SKM-1 (cell line): ENCODE data around the gene NINJ1.
A peak's percentile ranks its signal among the peaks of the same experiment; 100 is the strongest.
"Not testable (repeated sequence)": the region's sequence is repeated elsewhere in the genome, so short reads cannot be mapped to it uniquely, and the experiment has no call there.

Source experiments
- DNase-seq: peaks from one replicate; lab custom pipeline; 2025; ENCODE audit not compliant: unreplicated experiment; lab: John Stamatoyannopoulos, UW

The NINJ1 gene

DNA sequence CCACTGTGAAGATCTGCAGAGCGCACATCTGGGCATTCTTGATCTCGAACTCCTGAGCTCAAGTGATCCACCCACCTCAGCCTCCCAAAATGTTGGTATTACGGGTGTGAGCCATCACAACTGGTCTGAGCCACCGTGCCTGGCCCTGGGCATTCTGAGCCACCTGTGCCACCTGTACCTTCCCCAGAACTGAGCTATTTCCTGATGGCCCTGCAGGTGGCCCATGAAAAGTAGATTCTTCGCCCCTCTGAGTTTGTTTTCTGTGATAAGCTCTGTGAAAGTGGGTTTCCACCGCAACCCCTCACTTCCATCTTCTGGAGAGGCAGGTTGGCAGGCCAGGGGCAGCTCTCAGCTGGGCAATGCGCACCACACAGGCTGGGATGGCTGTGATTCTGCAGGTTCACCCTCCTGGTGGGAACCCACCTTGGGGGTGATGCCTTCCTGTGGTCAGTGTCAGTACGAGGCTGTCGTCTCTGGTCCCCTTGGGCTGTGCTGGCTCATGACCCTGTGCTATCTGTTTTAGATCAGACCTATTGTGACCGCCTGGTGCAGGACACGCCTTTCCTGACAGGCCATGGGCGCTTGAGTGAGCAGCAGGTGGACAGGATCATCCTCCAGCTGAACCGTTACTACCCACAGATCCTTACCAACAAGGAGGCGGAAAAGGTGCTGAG, 26.8 kb downstream of the NINJ1 start:
- DNase-seq: no peak

DNA sequence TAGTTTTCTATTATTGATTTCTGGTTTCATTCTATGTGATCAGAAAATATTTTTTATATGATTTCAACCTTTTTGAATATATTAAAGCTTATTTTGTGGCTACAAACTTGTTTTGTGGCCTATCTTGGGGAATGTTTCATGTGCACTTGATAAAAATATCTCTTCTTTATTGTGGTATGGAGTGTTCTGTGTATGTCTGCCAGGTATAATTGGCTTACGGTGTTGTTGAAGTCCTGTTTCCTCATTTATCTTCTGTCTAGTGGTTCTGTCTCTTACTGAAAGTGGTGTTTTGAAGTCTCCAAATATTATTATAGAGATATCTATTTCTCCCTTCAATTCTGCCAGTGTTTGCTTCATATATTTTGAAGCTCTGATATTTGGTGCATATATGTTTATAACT, 28.4 kb downstream of the NINJ1 start:
- DNase-seq: no peak

DNA sequence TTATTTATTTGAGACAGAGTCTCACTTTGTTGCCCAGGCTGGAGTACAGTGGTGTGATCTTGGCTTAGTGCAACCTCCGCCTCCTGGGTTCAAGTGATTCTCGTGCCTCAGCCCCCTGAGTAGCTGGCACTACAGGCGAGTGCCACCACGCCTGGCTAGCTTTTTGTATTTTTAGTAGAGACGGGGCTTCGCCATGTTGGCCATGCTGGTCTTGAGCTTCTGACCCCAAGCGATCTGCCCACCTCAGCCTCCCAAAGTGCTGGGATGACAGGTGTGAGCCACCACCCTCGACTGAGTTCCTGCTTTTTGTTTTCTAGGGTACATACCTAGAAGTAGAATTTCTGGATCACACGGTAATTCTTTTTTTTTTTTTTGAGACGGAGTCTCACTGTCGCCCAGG, 33.0 kb downstream of the NINJ1 start:
- not testable (repeated sequence) for DNase-seq

DNA sequence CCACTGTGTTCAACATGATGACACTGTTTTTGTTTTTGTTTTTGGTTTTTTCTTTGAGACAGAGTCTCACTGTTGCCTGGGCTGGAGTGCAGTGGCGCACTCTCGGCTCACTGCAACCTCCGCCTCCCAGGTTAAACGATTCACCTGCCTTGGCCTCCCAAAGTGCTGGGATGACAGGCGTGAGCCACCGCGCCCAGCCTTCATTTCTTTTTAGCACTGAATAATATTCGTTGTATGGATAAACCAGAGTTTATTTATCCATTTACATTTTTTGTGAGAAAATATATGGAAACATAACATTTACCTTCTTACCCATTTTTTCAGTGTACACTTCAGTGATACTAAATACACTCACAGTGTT, 33.8 kb downstream of the NINJ1 start:
- no peak for DNase-seq

DNA sequence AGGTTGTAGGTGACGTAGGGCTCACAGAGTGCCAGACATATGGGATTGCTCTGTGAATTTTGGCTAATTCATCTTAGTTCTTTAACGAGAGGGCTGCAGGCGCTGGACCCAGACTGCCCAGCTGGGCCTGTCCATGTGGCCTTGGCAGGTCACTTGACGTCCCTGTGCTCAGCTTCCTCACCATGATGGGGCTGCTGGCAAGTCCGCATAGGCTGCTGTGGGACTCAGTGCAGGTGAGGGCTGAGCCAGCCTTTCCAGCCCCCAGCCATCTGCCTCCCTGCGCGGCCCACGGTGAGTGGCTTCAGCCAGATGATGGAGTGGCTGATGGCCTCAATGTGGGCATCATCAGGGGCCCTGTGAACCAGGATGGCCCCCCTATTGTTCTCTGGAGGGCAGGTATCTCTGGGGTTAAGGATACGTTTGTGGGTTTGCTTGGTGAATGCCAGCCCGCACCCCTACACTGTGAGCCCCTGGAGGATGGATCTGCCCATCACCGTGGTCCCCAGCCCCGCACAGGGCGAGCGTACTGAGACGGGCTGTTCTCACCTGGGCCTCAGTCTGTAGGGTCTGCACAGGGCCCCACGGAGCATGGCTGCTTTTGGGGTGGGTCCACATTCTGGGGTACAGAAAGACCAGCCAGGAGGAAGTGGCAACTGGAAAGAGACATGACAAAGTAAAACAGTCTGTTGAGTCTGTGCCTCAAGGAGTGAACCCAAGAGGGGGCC, 34.3 kb downstream of the NINJ1 start:
- DNase-seq: no peak

DNA sequence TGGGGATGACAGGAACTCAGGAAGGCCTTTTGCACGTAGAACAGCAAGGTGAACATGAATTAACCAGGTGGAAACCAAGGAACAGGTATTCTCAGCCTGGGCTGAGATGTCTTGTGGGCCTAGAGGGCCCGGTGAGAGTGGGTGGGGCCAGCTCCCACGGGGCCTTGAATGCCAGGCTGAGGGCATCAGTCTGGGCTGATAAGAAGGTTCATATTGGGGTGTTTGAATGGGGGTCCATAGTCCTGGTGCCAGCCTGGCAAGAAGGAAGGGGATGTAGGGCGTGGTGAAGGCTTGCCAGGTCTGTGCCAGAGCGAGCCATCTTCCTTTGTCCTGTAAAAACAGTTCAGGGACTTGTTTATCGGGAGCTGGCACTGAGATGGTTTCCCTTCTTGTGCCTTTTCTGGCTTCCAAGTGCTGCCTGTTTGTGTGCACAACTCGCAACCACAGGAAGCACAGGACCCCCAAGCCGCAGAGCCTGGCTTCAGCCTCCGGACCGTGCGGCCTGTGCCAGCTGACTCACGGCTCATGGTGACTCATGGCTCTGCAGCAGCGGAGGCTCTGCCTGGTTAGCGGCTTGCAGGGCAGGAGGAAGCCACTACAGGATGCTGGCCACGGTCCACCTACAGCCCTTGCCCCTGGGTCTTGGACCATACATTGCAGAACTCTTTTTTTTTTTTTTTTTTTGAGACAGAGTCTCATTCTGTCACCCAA, 35.7 kb downstream of the NINJ1 start:
- no peak for DNase-seq

DNA sequence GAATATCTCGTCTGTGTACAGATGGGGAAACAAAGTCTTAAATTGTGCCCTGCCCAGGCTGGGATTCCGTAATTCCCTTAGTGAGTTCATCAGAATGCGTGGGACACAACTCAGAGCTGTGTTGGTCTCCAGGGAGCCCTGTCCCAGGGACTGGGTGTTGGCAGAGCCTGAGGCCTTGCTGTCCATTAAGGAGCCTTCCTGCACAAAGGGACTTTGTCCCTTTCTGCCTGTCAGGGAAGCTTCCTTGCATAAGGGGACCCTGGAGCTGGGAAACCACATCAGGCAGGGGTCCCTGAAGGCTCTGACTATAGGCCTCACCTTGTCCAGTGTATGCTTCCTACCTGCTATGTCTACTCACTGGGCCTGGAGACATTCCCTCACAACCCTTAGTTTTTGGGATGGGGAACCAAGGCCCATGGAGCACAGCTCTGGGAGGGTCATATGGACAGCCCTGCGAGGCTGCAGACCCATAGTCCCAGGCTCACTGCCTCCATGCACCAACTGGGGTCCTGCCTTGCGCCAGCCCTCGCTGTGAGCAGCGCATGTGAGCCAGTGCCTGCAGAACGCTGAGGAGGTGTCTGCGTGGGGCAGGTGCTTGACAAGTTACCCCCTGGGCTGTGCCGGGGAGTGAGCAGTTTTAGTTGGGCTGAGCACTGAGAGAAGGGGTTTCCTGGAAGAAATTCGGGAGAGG, 36.4 kb downstream of the NINJ1 start:
- no peak for DNase-seq

DNA sequence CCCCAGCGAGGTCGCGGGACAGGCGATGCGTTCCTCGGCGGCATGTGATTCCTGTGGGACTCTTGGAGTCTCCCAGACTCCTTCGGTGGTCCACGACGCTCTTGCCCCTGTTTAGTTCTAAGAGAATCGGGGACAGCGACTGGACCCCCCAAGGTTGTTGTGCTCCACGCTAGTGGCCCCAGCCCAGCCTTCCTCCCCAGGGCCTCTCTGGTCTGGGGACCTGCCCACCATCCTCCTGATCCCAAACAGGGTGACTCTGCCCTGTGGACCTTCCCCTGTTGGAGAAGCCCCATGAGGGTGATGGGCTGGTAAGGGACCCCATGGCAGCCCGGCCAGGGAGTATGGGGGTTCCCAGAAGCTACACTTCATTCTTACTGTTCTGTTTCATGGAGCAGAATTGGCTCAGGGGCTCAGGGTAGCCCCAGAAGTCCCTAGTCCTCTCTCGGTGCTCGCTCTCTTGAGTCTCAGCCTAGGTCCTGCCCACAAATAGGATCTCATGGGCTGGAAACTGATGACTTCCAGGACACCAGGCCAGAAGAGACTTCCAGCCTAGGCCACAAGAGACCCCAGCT, 37.2 kb downstream of the NINJ1 start:
- DNase-seq: no peak

DNA sequence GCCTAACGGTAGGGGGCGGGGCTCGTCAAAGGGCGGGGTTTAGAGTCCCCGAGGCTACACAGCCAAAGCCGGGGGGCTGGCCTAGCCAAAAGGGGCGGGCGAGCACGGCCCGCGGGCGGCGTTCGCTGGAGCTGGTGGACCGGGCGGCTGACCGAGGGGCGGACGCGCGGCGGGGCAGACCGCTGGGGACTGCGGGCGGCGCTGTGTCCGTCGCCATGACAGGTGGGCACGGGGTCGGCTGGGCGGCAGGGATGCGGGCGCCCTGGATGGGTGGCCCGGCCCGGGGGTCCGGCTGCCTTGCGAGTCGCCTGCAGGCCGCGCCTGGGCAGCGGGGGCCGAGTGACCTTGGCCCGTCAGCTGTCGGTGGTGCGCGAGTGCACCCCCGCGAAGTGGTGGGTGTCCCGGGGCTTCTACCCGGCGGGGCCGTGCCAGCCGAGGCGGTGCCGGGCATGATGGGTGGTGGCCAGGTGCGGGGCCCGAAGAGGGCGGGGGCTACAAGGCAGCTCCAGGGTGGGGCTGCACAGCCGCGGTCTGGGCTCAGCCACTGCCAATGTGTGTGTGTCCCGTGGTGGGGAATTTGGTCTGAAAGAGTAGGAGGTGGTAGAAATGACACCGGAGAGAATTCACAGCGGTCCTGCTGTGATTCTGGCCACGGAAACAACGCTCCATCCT, 37.8 kb downstream of the NINJ1 start, which contains the start of gene CARD19:
TSS of gene CARD19 (plus strand) at position 87 of the 672 bp plus-strand sequence. CDS start at position 216, 129 bp downstream.
- DNase-seq: no peak

DNA sequence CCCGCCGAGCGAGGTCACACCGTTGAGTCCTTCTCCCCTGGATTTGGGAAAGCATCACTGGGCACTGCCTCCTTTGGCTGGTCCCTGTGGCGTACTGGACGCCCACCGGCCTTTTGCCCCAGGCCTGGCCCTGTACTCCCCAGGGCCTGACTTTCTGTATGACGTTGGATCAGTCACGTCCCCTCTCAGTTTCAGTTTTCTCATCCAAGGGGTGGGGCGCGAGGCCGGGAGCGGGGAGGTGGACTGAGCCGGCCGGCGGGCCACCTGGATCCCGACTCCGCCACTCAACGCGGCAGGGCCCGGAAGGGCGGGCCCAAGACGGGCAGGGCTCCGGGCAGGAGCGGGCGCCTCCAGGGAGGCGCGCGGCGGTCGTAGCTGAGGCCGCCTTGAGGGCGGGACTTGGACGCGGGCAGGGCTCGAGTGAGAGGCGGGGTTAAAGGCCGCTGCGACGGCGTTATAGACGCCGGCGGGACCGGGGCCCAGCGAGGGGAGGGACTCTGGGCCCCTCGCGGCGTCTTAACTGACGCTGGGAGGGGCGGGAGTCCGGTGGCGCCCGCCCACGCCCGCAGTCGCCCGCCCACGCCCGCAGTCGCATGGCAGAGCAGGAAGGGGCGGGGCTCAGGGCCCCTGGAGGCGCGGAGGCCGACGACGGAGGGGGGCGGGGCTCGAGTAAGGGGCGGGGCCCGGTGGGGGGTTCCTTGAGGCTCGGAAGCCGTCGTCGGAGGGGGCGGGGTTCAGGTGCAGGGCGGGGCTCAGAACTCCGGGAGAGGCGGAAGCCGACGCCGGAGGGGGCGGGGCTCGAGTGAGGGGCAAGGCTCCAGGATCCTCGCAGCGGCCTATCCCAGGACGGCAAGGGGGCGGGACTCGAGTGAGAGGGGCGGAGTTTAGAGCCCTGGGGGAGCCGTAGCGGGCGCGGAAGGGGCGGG, 38.6 kb downstream of the NINJ1 start:
- DNase-seq: peak; percentile 76

DNA sequence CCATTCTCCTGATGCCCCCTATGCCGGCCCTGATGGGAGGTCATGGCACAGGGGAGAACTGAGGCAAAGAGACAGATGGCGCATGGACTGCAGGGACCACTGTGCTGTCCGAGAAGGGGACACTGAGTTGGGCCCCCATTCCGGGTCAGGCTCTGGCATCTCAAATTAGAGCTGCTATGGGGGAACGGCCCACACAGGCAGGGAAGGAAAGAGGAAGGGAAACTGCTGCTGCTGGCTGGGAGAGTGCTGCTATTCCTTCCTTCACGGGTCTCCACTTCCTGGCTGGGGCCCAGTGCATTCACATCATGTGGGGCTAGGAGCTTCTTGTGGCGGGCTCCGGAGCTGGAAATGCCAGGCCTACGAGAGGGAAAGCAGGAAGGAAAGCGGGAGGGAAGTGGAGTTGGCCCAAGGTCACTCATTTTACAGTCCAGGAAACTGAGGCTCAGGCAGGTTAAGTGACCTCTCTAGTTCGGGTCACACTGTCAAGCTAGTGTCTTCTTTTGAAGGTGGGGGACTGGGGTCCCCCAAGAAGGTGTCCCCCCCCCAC, 39.3 kb downstream of the NINJ1 start:
- no peak for DNase-seq

DNA sequence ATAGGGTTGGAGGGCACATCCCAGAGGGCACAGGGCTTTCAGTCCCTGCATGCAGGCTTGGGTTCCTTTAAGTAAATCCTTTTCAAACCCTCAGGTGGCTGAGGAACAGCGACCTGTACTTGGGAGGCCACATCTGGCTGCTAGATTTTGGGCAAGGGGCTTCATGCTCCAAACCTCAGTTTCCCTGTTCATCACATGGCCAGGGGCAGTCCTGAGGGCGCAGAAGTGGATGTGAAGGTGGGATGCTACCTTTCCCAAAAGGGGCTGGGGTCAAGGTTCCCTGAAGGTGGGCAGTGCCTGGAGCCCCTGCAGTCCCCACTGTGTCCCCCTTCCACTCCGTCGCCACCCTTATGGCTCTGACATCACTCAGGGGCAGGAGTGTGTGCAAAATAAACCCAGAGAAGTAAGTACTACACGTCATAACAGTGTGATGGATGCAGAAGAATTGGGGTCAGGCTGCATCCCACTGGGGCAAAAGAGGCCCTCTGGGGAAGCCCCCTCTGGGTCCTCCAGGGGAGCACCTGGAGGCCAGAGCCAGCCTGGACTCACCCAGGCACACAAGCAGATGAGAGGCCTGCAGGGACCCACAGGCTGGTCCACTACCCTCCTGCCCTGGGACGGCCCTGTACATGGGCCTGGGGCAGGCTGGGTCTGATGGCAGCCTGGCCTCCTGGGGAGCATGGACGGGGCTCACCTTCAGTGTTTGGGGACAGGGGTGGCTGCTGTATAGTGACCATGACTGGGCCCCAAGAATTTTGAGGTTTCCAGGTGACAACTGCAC, 40.0 kb downstream of the NINJ1 start:
- no peak for DNase-seq

DNA sequence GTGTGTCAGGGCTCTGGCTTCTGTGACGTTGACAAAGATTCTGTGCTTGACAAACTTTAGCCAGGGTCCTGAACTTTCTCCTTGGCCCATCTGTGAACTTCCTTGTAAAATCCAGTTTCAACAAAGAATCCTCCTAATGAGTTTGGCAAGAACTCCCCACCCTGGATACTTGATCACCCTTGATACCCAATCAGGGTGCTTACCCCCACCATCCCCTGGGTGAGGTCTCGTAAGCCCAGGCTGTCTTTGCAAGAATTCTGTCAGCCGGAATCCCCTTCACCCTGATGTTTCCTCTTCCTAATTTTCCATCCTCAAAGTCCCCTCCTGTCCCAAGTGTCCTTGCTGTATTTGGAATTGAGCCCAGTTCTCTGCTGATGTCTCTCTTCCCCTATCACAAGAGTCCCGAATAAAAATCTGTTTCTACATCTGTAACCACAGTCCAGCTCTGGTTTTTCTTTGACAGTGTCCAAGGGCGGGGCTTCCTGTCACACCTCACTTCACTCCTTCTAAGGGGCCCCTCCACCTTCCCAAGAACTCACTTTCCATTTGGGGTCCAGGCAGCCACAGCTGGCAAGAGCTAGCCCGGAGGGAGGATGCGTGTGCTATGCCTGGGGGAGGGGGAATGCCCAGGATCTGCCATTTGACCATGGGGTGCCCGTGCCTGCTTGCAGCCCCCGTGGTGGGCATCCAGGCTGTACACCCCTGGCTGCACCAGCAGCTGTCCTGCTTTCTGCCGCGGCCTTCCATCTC, 40.7 kb downstream of the NINJ1 start:
- DNase-seq: no peak

DNA sequence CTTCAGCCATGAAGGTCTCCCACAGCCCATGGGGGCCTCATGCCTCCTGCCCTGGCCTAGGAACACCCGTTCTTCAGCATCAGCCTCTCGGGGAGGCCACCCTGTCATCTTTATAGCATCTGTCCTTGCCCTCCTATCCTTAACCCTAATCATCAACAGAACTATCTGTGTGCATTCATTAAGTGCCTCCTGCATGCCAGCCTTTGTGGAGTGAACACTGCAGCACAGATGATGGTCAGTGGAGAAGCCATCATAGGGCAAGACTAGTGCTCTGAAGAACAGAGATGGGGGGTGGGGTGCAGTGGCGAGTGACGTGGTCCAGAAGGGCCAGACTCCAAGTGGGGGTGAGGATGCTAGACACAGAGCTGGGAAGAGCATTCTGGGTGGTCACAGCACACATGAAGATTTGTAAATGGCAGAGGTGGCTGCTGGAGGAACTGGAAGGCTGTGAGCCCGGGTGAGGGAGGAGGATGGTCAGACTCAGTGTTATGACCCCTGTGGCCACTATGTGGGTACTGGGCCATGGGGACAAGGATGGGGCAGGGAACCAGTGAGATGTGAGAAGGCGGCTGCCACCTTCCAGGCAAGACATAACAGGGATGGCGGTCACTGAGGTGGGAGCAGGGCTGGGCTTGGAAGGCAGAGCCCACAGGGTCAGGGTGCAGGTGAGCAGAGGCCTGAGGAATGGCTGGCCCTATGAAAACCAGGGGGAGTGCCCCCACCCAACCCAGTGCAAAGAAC, 41.6 kb downstream of the NINJ1 start:
- no peak for DNase-seq

DNA sequence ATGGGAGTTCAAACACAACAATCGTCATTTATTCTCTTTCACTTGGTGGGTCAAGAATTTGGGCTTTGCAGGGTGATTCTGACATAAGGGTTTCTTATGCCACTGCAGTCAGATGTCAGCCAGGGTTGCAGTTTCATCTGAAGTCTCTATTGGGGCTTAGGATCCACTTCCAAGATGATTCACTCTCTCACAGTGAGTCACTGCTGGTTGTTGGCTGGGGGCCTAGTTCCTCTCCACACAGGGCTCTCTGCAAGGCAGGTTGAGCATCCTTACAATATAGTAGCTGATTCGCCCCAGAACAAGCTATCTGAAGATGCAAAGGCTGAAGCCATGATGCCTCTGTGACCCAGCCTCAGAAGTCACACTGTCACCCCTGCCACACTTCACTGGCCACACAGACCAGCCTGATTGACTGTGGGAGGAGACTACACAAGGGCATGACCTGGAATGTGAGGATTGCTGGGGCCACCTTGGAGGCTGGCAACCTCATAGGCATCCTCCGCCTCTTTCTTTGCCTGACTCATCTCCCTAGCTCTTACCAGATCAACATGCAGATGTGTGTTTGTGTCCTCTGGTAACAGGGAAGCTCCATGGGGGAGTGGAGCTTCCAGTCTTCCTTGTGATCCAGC, 42.5 kb downstream of the NINJ1 start:
- no peak for DNase-seq

DNA sequence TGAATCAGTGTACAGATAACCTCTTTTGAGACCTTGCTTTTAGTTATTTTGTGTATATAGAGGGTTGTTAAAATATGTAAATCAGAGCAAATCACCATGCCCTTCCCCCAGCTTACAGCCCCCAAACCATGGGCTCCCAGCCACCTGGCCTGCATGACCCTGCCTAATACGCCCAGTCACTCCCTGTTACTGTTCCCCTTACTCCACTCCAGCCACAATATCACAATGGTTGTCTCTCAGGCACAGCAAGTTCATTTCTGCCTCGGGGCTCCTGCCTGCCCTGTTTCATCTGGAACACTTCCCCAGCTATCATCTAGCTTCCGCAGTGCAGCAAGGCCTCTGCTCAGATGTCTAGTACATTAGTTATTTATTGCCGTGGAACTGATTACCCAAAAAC, 43.0 kb downstream of the NINJ1 start:
- no peak for DNase-seq
